Activated T-helper 1 cell treated with anti-CD3 and anti-CD28 coated beads, Interleukin-2, amount 50 U/mL, for 16 hours (primary cell): ENCODE results near the gene RAD17.
"Not testable (repeated sequence)": the region's sequence is repeated elsewhere in the genome, so short reads cannot be mapped to it uniquely, and the experiment has no call there.

Source experiments
- DNase-seq, 2 donors: peaks; one replicate each; pipeline ENCODE4 v3.0.0-alpha.2; 2020; ENCODE audit warnings: low read depth in 1 of 2, low spot score in 1 of 2

Gene RAD17

GRCh38 chr5:69369340-69370121 lies at the start of gene RAD17, which contains the start of the genes AK6 and TAF9:
Gene RAD17 (plus strand): TSS chr5:69369818. CDS start chr5:69372209, 2,391 bp downstream.
Gene AK6 (minus strand): TSS chr5:69369520. CDS start chr5:69369490, 30 bp downstream.
Gene TAF9 (minus strand): TSS chr5:69369520. CDS start chr5:69365737, 3,783 bp downstream.
- DNase-seq, result peak; percentile 80

GRCh38 chr5:69326365-69326764 lies 43.3 kb upstream of the RAD17 start:
- DNase-seq, result no peak

GRCh38 chr5:69329905-69330489 lies 39.6 kb upstream of the RAD17 start:
- no peak for DNase-seq

- DNase-seq, result no peak
Observed at GRCh38 chr5:69331528-69332445, 37.8 kb upstream of the RAD17 start.

- not testable (repeated sequence) for DNase-seq
Observed at GRCh38 chr5:69333668-69334315, 35.8 kb upstream of the RAD17 start.

- DNase-seq, result peak; percentile 50 to 53
Observed at GRCh38 chr5:69334793-69335268, 34.8 kb upstream of the RAD17 start.

GRCh38 chr5:69335341-69335935 lies 34.2 kb upstream of the RAD17 start:
- DNase-seq, result no peak

GRCh38 chr5:69341520-69342161 lies 28.0 kb upstream of the RAD17 start:
- no peak for DNase-seq

GRCh38 chr5:69343083-69343482 lies 26.5 kb upstream of the RAD17 start:
- DNase-seq, result no peak

- DNase-seq, result no peak
Observed at GRCh38 chr5:69350664-69351063, 19.0 kb upstream of the RAD17 start.

GRCh38 chr5:69359699-69360098 lies 9.9 kb upstream of the RAD17 start:
- DNase-seq, result no peak

- no peak for DNase-seq
Observed at GRCh38 chr5:69360442-69360841, 9.2 kb upstream of the RAD17 start.

GRCh38 chr5:69364414-69364813 lies 5.2 kb upstream of the RAD17 start:
- no peak for DNase-seq

GRCh38 chr5:69364850-69365249 lies 4.8 kb upstream of the RAD17 start:
- DNase-seq, result no peak

GRCh38 chr5:69367697-69368279 lies 1.8 kb upstream of the RAD17 start:
- DNase-seq, result no peak

GRCh38 chr5:69368458-69369339 lies 919 bp upstream of the RAD17 start:
- DNase-seq, result no peak

GRCh38 chr5:69370335-69370734 lies 717 bp downstream of the RAD17 start:
- not testable (repeated sequence) for DNase-seq

- DNase-seq, result no peak
Observed at GRCh38 chr5:69372394-69372793, 2.8 kb downstream of the RAD17 start.
